ENCODE data around the gene EREG.
"Not testable (repeated sequence)": the region's sequence is repeated elsewhere in the genome, so short reads cannot be mapped to it uniquely, and the experiment has no call there.

Gene EREG

GRCh38 chr4:74334636-74335035 is 30.3 kb upstream of the EREG start:
- Histone ChIP-seq H3K4ac (ENCODE audit: low read depth, low read length) (no peak overlapping the region), H2AK5ac (ENCODE audit: low read length) (no peak overlapping the region), H3K79me1 (ENCODE audit: low read length) (no peaks in the 10 kb centered on the region), H3K79me2 (ENCODE audit: control insufficient read depth, insufficient read depth, low read length) (no peaks in the 10 kb centered on the region), H3K9ac (ENCODE audit: low read length) (no peak overlapping the region), H4K8ac (ENCODE audit: low read depth, low read length) (no peak overlapping the region), H3K4me2 (ENCODE audit: low read length) (no peak overlapping the region), H3K23ac (ENCODE audit: low read length) (no peak overlapping the region), H3K27ac (ENCODE audit: low read depth, low read length) (no peak overlapping the region), H3K56ac (ENCODE audit: low read length) (no peak overlapping the region), H2BK120ac (ENCODE audit: low read depth, low read length) (no peak overlapping the region), H3K36me3 (ENCODE audit: control insufficient read depth, insufficient read depth, low read length) (no peaks in the 10 kb centered on the region), H4K5ac (ENCODE audit: low read length) (no peak overlapping the region), H2BK15ac (replicated peaks; ENCODE audit: low read depth) (no peak overlapping the region), H3K4me3 (ENCODE audit: low read length) (no peak overlapping the region), H3K27me3 (ENCODE audit: insufficient read depth, low read length, poor library complexity) (no peaks in the 10 kb centered on the region), H3K4me1 (ENCODE audit: control insufficient read depth, low read depth, low read length) (no peaks in the 10 kb centered on the region), H3K18ac (ENCODE audit: low read length) (no peak overlapping the region), H2BK5ac (ENCODE audit: low read length) (no peak overlapping the region)
- no peak for DNase-seq
- no CpG with 5 or more reads among the region's 7 CpGs for WGBS (ENCODE audit: extremely low coverage, insufficient coverage, low lambda C conversion rate)

DNA sequence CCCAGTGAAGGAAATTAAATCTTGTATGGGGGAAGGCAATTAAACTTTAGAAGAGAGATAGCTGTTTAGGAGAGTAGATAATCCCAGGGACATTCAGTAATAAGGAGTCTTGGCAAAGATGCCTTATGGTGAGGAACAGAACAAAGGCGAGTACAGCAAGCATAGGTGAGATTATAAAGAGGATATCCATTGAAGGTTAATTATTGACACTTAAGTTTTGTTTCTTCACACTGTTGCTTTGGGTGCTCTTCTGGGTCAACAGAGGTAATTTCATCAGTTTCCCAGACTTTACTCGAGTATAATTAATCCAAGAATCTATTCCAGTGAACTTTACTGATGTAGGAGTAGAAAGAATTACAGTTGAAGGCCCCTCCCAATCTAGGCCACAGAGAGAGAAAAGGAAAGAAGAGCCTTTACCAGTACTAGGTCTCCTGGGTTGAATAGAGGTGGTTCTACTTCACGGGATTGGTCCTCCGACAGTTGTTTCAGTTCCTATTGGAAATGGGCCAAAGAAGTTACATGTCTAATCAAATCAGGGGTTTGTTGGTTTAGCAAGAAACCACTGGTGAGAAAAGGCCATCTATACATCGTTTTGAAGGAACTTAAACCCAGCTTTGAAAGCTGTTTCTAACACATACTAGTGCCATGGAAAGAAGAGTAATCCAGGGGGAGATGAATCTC is 29.5 kb upstream of the EREG start:
- Histone ChIP-seq H3K79me1 (ENCODE audit: low read length) (no peaks in the 10 kb centered on the region), H2BK120ac (ENCODE audit: low read depth, low read length) (no peak overlapping the region), H4K8ac (ENCODE audit: low read depth, low read length) (no peak overlapping the region), H3K56ac (ENCODE audit: low read length) (no peak overlapping the region), H2BK5ac (ENCODE audit: low read length) (no peak overlapping the region), H3K27me3 (ENCODE audit: insufficient read depth, low read length, poor library complexity) (no peaks in the 10 kb centered on the region), H3K4me1 (ENCODE audit: control insufficient read depth, low read depth, low read length) (no peaks in the 10 kb centered on the region), H4K5ac (ENCODE audit: low read length) (no peak overlapping the region), H3K4ac (ENCODE audit: low read depth, low read length) (no peak overlapping the region), H2AK5ac (ENCODE audit: low read length) (no peak overlapping the region), H3K36me3 (ENCODE audit: control insufficient read depth, insufficient read depth, low read length) (no peaks in the 10 kb centered on the region), H2BK15ac (replicated peaks; ENCODE audit: low read depth) (no peak overlapping the region), H3K79me2 (ENCODE audit: control insufficient read depth, insufficient read depth, low read length) (no peaks in the 10 kb centered on the region), H3K18ac (ENCODE audit: low read length) (no peak overlapping the region), H3K27ac (ENCODE audit: low read depth, low read length) (no peak overlapping the region), H3K4me3 (ENCODE audit: low read length) (no peak overlapping the region), H3K9ac (ENCODE audit: low read length) (no peak overlapping the region), H3K23ac (ENCODE audit: low read length) (no peak overlapping the region), H3K4me2 (ENCODE audit: low read length) (no peak overlapping the region)
- no peak for DNase-seq
- WGBS (ENCODE audit: extremely low coverage, insufficient coverage, low lambda C conversion rate), result no CpG with 5 or more reads among the region's 5 CpGs

DNA sequence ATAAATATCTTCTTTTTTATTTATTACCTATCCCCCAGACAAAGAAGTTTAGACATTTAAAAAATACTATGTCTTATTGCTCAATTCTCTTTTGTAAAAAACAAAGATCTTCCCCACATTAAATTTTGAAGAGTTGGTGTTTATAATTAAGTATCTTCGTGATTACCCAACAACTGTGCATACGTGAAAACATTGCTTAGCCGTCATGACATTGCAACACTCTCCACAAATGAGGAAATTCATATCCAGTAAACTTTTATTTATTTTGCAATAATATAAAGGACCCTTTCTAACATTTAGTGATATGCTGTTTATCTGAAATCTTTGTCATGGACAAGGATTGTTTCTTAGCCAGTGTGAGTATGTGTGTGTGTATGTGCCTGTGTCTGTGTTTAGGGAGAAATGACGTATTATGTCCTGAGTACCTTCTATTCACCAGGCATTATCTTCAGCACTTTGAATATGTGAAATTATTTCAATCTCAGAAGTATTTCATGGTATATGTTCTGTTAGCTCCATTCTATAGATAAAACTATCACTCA is 26.1 kb upstream of the EREG start:
- no peak overlapping the region for H2BK15ac ChIP-seq (replicated peaks; ENCODE audit: low read depth)
- WGBS (ENCODE audit: extremely low coverage, insufficient coverage, low lambda C conversion rate), result no CpG with 5 or more reads among the region's 4 CpGs
- no peak overlapping the region for H3K4ac ChIP-seq (ENCODE audit: low read depth, low read length)
- H2BK5ac ChIP-seq (ENCODE audit: low read length), result no peak overlapping the region
- H3K9ac ChIP-seq (ENCODE audit: low read length), result no peak overlapping the region
- DNase-seq, result no peak
- no peaks in the 10 kb centered on the region for H3K36me3 ChIP-seq (ENCODE audit: control insufficient read depth, insufficient read depth, low read length)
- no peak overlapping the region for H2BK120ac ChIP-seq (ENCODE audit: low read depth, low read length)
- no peak overlapping the region for H4K5ac ChIP-seq (ENCODE audit: low read length)
- no peaks in the 10 kb centered on the region for H3K79me2 ChIP-seq (ENCODE audit: control insufficient read depth, insufficient read depth, low read length)
- H3K23ac ChIP-seq (ENCODE audit: low read length), result no peak overlapping the region
- no peak overlapping the region for H2AK5ac ChIP-seq (ENCODE audit: low read length)
- no peak overlapping the region for H4K8ac ChIP-seq (ENCODE audit: low read depth, low read length)
- H3K4me3 ChIP-seq (ENCODE audit: low read length), result no peak overlapping the region
- no peak overlapping the region for H3K56ac ChIP-seq (ENCODE audit: low read length)
- no peaks in the 10 kb centered on the region for H3K27me3 ChIP-seq (ENCODE audit: insufficient read depth, low read length, poor library complexity)
- no peak overlapping the region for H3K27ac ChIP-seq (ENCODE audit: low read depth, low read length)
- H3K4me1 ChIP-seq (ENCODE audit: control insufficient read depth, low read depth, low read length), result no peaks in the 10 kb centered on the region
- no peak overlapping the region for H3K4me2 ChIP-seq (ENCODE audit: low read length)
- no peaks in the 10 kb centered on the region for H3K79me1 ChIP-seq (ENCODE audit: low read length)
- H3K18ac ChIP-seq (ENCODE audit: low read length), result no peak overlapping the region

DNA sequence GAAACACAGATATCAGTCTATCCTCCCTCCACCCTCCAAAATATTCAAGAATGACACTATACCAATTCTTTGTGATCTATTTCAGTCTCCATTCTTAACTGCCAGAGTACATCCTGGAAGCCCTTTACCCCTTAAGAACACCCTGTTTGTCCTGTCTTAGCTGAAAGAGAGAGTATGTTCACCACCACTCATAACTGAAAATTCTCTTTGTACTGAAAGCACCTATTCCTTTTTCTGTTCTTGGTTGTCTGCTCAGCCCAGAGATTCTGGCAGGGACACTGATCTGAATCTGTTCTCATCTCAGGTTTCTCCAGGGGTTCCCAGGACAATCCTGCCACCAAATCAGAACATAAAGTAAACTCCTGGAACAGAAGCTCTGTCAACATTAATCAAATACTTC is 25.4 kb upstream of the EREG start:
- no peak overlapping the region for H2BK120ac ChIP-seq (ENCODE audit: low read depth, low read length)
- DNase-seq, result no peak
- H3K4ac ChIP-seq (ENCODE audit: low read depth, low read length), result no peak overlapping the region
- no peaks in the 10 kb centered on the region for H3K79me2 ChIP-seq (ENCODE audit: control insufficient read depth, insufficient read depth, low read length)
- H3K36me3 ChIP-seq (ENCODE audit: control insufficient read depth, insufficient read depth, low read length), result no peaks in the 10 kb centered on the region
- H3K27me3 ChIP-seq (ENCODE audit: insufficient read depth, low read length, poor library complexity), result no peaks in the 10 kb centered on the region
- H3K56ac ChIP-seq (ENCODE audit: low read length), result no peak overlapping the region
- H2BK5ac ChIP-seq (ENCODE audit: low read length), result no peak overlapping the region
- H3K79me1 ChIP-seq (ENCODE audit: low read length), result no peaks in the 10 kb centered on the region
- no peak overlapping the region for H4K5ac ChIP-seq (ENCODE audit: low read length)
- H3K23ac ChIP-seq (ENCODE audit: low read length), result no peak overlapping the region
- H2AK5ac ChIP-seq (ENCODE audit: low read length), result no peak overlapping the region
- H3K18ac ChIP-seq (ENCODE audit: low read length), result no peak overlapping the region
- no peak overlapping the region for H3K4me2 ChIP-seq (ENCODE audit: low read length)
- no peak overlapping the region for H3K9ac ChIP-seq (ENCODE audit: low read length)
- H3K4me3 ChIP-seq (ENCODE audit: low read length), result no peak overlapping the region
- H4K8ac ChIP-seq (ENCODE audit: low read depth, low read length), result no peak overlapping the region
- H3K27ac ChIP-seq (ENCODE audit: low read depth, low read length), result no peak overlapping the region
- no peak overlapping the region for H2BK15ac ChIP-seq (replicated peaks; ENCODE audit: low read depth)
- H3K4me1 ChIP-seq (ENCODE audit: control insufficient read depth, low read depth, low read length), result no peaks in the 10 kb centered on the region

GRCh38 chr4:74340421-74340820 is 24.5 kb upstream of the EREG start:
- H3K56ac ChIP-seq (ENCODE audit: low read length); H3K79me2 ChIP-seq (ENCODE audit: control insufficient read depth, insufficient read depth, low read length); H3K36me3 ChIP-seq (ENCODE audit: control insufficient read depth, insufficient read depth, low read length); H2AK5ac ChIP-seq (ENCODE audit: low read length); H3K27me3 ChIP-seq (ENCODE audit: insufficient read depth, low read length, poor library complexity); H4K8ac ChIP-seq (ENCODE audit: low read depth, low read length); H2BK5ac ChIP-seq (ENCODE audit: low read length); H3K4me3 ChIP-seq (ENCODE audit: low read length); H2BK120ac ChIP-seq (ENCODE audit: low read depth, low read length); H3K4me2 ChIP-seq (ENCODE audit: low read length); H3K79me1 ChIP-seq (ENCODE audit: low read length); H2BK15ac ChIP-seq (replicated peaks; ENCODE audit: low read depth); H3K18ac ChIP-seq (ENCODE audit: low read length); H3K9ac ChIP-seq (ENCODE audit: low read length); H3K4ac ChIP-seq (ENCODE audit: low read depth, low read length); H3K23ac ChIP-seq (ENCODE audit: low read length); H4K5ac ChIP-seq (ENCODE audit: low read length); H3K4me1 ChIP-seq (ENCODE audit: control insufficient read depth, low read depth, low read length); DNase-seq; H3K27ac ChIP-seq (ENCODE audit: low read depth, low read length): not testable (repeated sequence)

DNA sequence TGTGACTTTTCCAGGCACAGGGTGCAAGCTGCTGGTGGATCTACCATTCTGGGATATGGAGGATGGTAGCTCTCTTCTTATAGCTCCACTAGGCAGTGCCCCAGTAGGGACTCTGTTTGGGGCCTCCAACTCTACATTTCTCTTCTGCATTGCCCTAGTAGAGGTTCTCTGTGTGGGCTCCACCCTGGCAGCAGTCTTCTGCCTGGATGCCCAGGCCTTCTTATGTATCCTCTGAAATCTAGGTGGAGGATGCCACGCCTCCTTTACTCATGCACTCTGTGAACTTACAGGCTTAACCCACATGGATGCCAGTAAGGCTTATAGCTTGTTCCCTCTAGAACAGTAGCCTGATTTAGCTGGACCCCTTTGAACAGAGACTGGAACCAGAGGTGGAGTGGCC is 20.9 kb upstream of the EREG start:
- Histone ChIP-seq H3K36me3 (ENCODE audit: control insufficient read depth, insufficient read depth, low read length) (no peaks in the 10 kb centered on the region), H3K4ac (ENCODE audit: low read depth, low read length) (no peak overlapping the region), H3K56ac (ENCODE audit: low read length) (no peak overlapping the region), H4K8ac (ENCODE audit: low read depth, low read length) (no peak overlapping the region), H3K4me1 (ENCODE audit: control insufficient read depth, low read depth, low read length) (no peaks in the 10 kb centered on the region), H3K23ac (ENCODE audit: low read length) (no peak overlapping the region), H2AK5ac (ENCODE audit: low read length) (no peak overlapping the region), H3K18ac (ENCODE audit: low read length) (no peak overlapping the region), H4K5ac (ENCODE audit: low read length) (no peak overlapping the region), H2BK120ac (ENCODE audit: low read depth, low read length) (no peak overlapping the region), H3K4me2 (ENCODE audit: low read length) (no peak overlapping the region), H2BK5ac (ENCODE audit: low read length) (no peak overlapping the region), H2BK15ac (replicated peaks; ENCODE audit: low read depth) (no peak overlapping the region), H3K79me2 (ENCODE audit: control insufficient read depth, insufficient read depth, low read length) (no peaks in the 10 kb centered on the region), H3K4me3 (ENCODE audit: low read length) (peak overlapping the region; percentile 30), H3K79me1 (ENCODE audit: low read length) (no peaks in the 10 kb centered on the region), H3K9ac (ENCODE audit: low read length) (no peak overlapping the region), H3K27ac (ENCODE audit: low read depth, low read length) (no peak overlapping the region), H3K27me3 (ENCODE audit: insufficient read depth, low read length, poor library complexity) (no peaks in the 10 kb centered on the region)
- DNase-seq, result peak; percentile 14
- no CpG with 5 or more reads among the region's 1 CpG for WGBS (ENCODE audit: extremely low coverage, insufficient coverage, low lambda C conversion rate)

Data from mesendoderm (in vitro differentiated cells).